Loucy (cell line): ENCODE results near the gene TBCD.

Experiments used
- H2AFZ ChIP-seq: fragments of 200-600 bp; sonication (generic); 2 replicates; pipeline ENCODE4 v1.6.0; 2016; ENCODE audit warnings: antibody characterized with exemption, mild to moderate bottlenecking, low read length, moderate library complexity
- H3F3A ChIP-seq: fragments of 200-600 bp; 2 replicates; pipeline ENCODE4 v1.6.0; 2016; ENCODE audit warnings: antibody characterized with exemption, low read depth, mild to moderate bottlenecking
- H3K27me3 ChIP-seq: fragments of 200-600 bp; sonication (generic); 2 replicates; pipeline ENCODE4 v1.6.1; 2014; ENCODE audit warnings: low read length, mild to moderate bottlenecking; ENCODE audit not compliant: insufficient read depth, poor library complexity, severe bottlenecking
- H3K36me3 ChIP-seq: fragments of 200-600 bp; sonication (generic); 2 replicates; pipeline ENCODE4 v1.6.1; 2016; ENCODE audit warnings: low read length; ENCODE audit not compliant: insufficient read depth
- H3K4me1 ChIP-seq: fragments of 200-600 bp; sonication (generic); 2 replicates; pipeline ENCODE4 v1.5.1; 2014; ENCODE audit warnings: low read length, mild to moderate bottlenecking; ENCODE audit not compliant: insufficient read depth, poor library complexity, severe bottlenecking
- H3K4me2 ChIP-seq: fragments of 200-600 bp; sonication (generic); 2 replicates; pipeline ENCODE4 v1.6.0; 2014; ENCODE audit warnings: antibody characterized with exemption, low read length, low read depth, mild to moderate bottlenecking; ENCODE audit not compliant: poor library complexity, severe bottlenecking
- H3K4me3 ChIP-seq: fragments of 200-600 bp; sonication (generic); 2 replicates; pipeline ENCODE4 v1.5.1; 2014; ENCODE audit warnings: low read length, mild to moderate bottlenecking, mixed read lengths; ENCODE audit not compliant: poor library complexity, severe bottlenecking
- H3K79me2 ChIP-seq: fragments of 200-600 bp; sonication (generic); 2 replicates; pipeline ENCODE4 v1.6.1; 2014; ENCODE audit warnings: low read length; ENCODE audit not compliant: insufficient read depth
- H3K9ac ChIP-seq: fragments of 200-600 bp; sonication (generic); 2 replicates; pipeline ENCODE4 v1.6.0; 2014; ENCODE audit warnings: mild to moderate bottlenecking, low read depth, low read length, moderate library complexity; ENCODE audit not compliant: poor library complexity, severe bottlenecking
- H3K9me2 ChIP-seq: fragments of 200-600 bp; sonication (generic); replicated peaks from 2 replicates; pipeline ENCODE4 v1.6.1; 2016; ENCODE audit warnings: low read depth, low read length, mixed read lengths
- H3K9me3 ChIP-seq: fragments of 200-600 bp; sonication (generic); 2 replicates; pipeline ENCODE4 v1.6.1; 2014; ENCODE audit warnings: mild to moderate bottlenecking, antibody characterized with exemption, low read length, low read depth; ENCODE audit not compliant: insufficient read depth
- H4K20me1 ChIP-seq: fragments of 200-600 bp; sonication (generic); 2 replicates; pipeline ENCODE4 v1.6.0; 2014; ENCODE audit warnings: antibody characterized with exemption, low read length, mild to moderate bottlenecking; ENCODE audit not compliant: insufficient read depth, poor library complexity, severe bottlenecking
- CTCF ChIP-seq: fragments of 200-600 bp; sonication (generic); conservative IDR thresholded peaks from 2 replicates; pipeline ENCODE4 v1.5.1; 2014; ENCODE audit warnings: mild to moderate bottlenecking, antibody characterized with exemption, low read length
- EZH2phosphoT487 ChIP-seq: fragments of 200-600 bp; IDR thresholded peaks from 2 replicates; pipeline ENCODE4 v1.6.1; 2018; ENCODE audit warnings: antibody characterized with exemption, mild to moderate bottlenecking, moderate library complexity, borderline replicate concordance

TBCD gene

GRCh38 chr17:82779541-82779940, 27.7 kb downstream of the TBCD start:
- Histone ChIP-seq H3K9me2 (no peaks in the 10 kb centered on the region), H3K9ac (no peak overlapping the region), H3K9me3 (no peaks in the 10 kb centered on the region), H3K4me1 (peaks cover 22% of the 10 kb centered on the region), H3K4me2 (no peak overlapping the region), H2AFZ (no peak overlapping the region), H4K20me1 (peaks cover 20% of the 10 kb centered on the region), H3F3A (no peaks in the 10 kb centered on the region; the same call in 1 of the 2 replicates), H3K79me2 (peaks cover 32% of the 10 kb centered on the region; the same call in 1 of the 2 replicates), H3K27me3 (no peaks in the 10 kb centered on the region), H3K4me3 (no peak overlapping the region), H3K36me3 (peaks cover 40% of the 10 kb centered on the region; the same call in 1 of the 2 replicates)
- TF ChIP-seq EZH2phosphoT487 (no peak), CTCF (no peak)

DNA sequence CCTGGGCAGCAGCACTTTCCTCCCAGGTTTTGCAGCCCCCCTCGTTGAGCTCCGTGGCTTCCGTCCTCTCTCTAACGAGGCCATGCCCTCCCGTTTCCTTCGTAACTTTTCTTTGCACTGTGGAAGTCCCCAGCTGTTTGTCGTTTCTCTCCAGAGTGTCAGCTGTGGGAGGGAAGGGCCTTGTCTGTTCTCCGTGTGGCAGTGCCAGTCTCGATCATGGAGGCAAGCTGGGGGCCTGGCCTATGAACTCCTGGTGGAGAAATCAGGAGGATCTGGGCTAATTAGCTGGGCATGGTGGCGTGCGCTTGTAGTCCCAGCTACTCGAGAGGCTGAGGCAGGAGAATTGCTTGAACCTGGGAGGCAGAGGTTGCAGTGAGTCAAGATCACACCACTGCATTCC, 28.3 kb downstream of the TBCD start:
- peaks cover 39% of the 10 kb centered on the region; the same call in 1 of the 2 replicates for H3K36me3 ChIP-seq
- peaks cover 14% of the 10 kb centered on the region for H4K20me1 ChIP-seq
- H2AFZ ChIP-seq: no peak overlapping the region
- TF ChIP-seq EZH2phosphoT487: no peak
- H3F3A ChIP-seq: no peaks in the 10 kb centered on the region
- no peak overlapping the region for H3K4me2 ChIP-seq
- no peaks in the 10 kb centered on the region for H3K9me3 ChIP-seq
- H3K9me2 ChIP-seq: no peaks in the 10 kb centered on the region
- no peak overlapping the region for H3K4me3 ChIP-seq
- peaks cover 15% of the 10 kb centered on the region for H3K4me1 ChIP-seq
- peaks cover 32% of the 10 kb centered on the region; the same call in 1 of the 2 replicates for H3K79me2 ChIP-seq
- no peaks in the 10 kb centered on the region for H3K27me3 ChIP-seq
- no peak overlapping the region for H3K9ac ChIP-seq

- TF ChIP-seq CTCF: no peak
- no peak for TF ChIP-seq EZH2phosphoT487
- Histone ChIP-seq H3K4me2 (no peak overlapping the region), H2AFZ (no peak overlapping the region)
Measured at GRCh38 chr17:82780971-82781893, 29.4 kb downstream of the TBCD start.

More at GRCh38 chr17:82780971-82781893, 29.4 kb downstream of the TBCD start:
- Histone ChIP-seq H3K9me3 (no peaks in the 10 kb centered on the region), H3K79me2 (peaks cover 38% of the 10 kb centered on the region; the same call in 1 of the 2 replicates), H3K4me1 (peaks cover 9% of the 10 kb centered on the region), H3K9ac (no peak overlapping the region), H3F3A (no peaks in the 10 kb centered on the region), H3K27me3 (no peaks in the 10 kb centered on the region), H4K20me1 (peaks cover 11% of the 10 kb centered on the region), H3K36me3 (peaks cover 43% of the 10 kb centered on the region; the same call in 1 of the 2 replicates), H3K9me2 (no peaks in the 10 kb centered on the region), H3K4me3 (no peak overlapping the region)
